Measurements from ENCODE around the gene RALGDS. TPM values are rescaled to one million over a fixed set of nuclear protein-coding genes. Genes with fewer than 3 reads are reported as not detected.

Gene RALGDS
- total RNA-seq, 1 experiment from 2014 or later = 29.8 TPM

GRCh38 chr9:133122935-133123611 lies 2.0 kb upstream of the RALGDS start:
- in situ Hi-C loops (cut with HindIII; ENCODE audit: low sequenced_read_pairs) = no loop called here
- DNase-seq (ENCODE audit: low spot score) = no peak

DNA sequence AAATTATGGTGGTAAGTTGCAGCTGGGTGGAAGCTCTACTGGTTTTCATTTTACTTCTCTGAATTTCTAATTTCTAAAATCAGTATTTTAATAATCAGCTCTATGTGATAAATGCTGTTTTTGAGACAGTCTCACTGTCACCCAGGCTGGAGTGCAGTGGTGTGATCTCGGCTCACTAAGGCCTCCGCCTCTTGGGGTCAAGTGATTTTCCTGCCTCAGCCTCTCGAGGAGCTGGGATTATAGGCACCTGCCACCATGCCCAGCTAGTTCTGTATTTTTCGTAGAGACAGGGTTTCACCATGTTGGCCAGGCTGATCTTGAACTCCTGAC lies 1.5 kb upstream of the RALGDS start:
- in situ Hi-C loops (cut with HindIII; ENCODE audit: low sequenced_read_pairs) = no loop called here
- DNase-seq (ENCODE audit: low spot score) = no peak

GRCh38 chr9:133121915-133122550 lies 993 bp upstream of the RALGDS start:
- in situ Hi-C loops (cut with HindIII; ENCODE audit: low sequenced_read_pairs) = no loop called here

DNA sequence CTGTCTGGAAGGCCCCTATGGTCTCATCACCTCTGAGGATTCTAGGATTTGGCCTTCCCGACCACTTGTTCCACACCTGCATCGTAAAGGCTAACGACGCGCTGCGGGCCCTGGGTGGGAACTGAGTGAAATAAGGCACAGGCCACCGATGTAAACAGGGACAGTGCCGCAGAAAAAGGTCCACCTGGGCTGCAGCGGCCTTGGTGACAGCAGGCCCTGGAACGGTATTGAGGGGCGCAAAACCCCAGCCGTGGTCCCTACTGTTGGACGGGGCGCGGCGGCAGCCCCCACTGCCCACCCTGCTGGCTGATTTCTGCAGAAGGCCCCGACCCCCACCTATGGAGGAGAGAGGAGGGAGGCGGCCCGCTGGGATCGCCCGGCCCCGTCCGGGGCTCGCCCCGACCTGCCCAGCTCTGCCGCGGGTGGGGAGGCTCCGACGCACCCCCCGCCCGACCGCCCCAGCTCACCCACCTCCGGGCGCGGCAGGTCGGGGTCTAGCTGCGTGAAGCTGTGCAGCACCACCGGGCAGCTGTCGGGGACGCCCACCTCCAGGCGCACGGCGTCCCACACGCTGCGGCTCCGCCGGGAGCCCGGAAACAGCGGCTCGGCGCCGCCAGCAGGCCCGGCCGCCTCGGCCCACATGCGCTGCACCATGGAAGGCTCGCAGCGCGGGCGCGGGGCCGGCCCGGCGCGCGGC lies 391 bp downstream of the RALGDS start:
- DNase-seq (ENCODE audit: low spot score) = peak; percentile 40
- in situ Hi-C loops (cut with HindIII; ENCODE audit: low sequenced_read_pairs) = no loop called here

More at GRCh38 chr9:133121915-133122550, 993 bp upstream of the RALGDS start:
- no peak for DNase-seq (ENCODE audit: low spot score)

DNA sequence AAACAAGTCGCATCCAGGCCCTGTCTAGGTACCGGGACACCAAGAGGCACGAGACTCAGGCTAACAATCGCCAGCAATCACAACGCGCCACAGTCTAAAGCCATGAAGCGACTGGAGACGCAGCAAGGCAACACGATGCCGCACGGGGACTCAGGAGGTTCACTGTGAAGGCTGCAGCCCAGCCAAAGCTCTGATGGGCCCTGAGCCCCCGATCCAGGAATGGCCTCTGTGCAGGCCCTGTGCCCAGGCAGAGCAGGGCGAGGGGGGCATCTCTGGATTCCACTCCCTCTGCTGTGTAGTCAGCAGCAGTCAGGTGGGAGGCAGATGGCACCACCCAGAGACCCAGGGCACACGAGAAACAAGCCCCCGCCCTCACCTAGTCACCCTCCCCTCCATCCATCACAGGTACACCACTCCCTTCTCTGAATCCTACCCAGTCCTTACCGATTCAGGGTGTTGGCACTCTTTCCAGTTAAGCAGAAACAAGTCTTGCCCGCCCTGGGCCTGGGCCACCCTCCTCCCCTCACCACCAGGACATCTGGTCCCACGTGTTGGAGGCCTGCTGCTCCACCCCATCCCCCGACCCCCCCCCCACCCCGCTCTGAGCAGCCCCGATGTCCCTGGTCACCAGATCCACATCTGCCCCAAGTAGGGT lies 1.1 kb downstream of the RALGDS start:
- peak; percentile 58 for DNase-seq (ENCODE audit: low spot score)

DNA sequence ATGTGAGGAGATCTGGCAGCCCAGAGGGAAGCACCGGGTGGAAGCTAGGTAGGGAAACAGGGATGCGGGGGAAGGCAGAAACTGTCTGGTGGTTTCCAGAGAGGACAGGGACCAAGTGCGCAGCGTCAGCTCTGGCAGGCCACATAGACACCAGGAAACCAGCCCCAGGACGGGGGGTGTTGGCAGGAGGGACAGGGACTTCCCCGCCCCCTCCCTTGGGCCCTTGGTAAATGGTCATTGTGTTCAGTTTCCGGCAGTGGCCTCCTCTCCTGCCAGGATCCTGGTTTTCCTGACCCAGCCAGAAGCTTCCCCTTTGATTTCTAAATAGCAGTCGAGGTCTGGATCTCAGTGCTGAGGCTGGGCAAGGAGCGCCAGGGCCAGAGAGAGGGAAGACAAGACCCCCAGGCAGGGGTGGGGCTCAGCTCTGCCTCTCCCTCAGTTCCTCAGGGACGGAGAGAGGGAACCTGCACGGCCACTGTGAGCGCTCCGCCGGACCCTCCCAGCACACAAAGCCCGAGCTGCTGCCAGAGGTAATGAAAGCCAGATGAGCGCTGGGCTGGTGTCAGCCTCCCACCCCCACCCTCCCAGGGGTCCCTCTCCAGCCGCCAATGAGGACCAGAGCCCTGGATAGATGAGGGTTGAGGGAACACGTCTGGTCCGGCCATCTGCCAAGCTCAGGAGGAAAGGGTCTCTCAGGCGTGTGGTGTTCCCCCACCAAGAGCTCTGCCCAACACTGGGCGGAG lies 1.8 kb downstream of the RALGDS start:
- DNase-seq (ENCODE audit: low spot score) = peak; percentile 53
- in situ Hi-C loops (cut with HindIII; ENCODE audit: low sequenced_read_pairs) = no loop called here

More for the DNA sequence above, 1.1 kb downstream of the RALGDS start:
- in situ Hi-C loops (cut with HindIII; ENCODE audit: low sequenced_read_pairs) = no loop called here

GRCh38 chr9:133118568-133118967 lies 2.5 kb downstream of the RALGDS start:
- DNase-seq (ENCODE audit: low spot score) = peak; percentile 22
- in situ Hi-C loops (cut with HindIII; ENCODE audit: low sequenced_read_pairs) = no loop called here

DNA sequence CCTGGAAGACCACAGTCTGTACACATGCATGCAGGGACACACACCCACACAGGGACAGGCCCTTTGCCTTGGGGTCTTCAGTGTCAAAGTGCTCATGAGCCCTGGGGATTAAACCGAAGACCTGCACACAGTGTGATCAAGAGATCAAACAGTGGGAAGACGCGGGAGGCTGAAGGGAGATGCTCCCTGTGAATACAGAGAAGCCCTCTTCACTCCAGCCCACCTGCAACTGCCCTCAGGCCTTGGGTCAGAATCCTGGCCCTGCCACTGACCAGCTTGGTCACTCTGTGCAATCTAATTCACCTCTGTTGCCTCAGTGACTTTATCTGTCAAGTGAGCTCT lies 2.9 kb downstream of the RALGDS start:
- in situ Hi-C loops (cut with HindIII; ENCODE audit: low sequenced_read_pairs) = no loop called here
- no peak for DNase-seq (ENCODE audit: low spot score)

DNA sequence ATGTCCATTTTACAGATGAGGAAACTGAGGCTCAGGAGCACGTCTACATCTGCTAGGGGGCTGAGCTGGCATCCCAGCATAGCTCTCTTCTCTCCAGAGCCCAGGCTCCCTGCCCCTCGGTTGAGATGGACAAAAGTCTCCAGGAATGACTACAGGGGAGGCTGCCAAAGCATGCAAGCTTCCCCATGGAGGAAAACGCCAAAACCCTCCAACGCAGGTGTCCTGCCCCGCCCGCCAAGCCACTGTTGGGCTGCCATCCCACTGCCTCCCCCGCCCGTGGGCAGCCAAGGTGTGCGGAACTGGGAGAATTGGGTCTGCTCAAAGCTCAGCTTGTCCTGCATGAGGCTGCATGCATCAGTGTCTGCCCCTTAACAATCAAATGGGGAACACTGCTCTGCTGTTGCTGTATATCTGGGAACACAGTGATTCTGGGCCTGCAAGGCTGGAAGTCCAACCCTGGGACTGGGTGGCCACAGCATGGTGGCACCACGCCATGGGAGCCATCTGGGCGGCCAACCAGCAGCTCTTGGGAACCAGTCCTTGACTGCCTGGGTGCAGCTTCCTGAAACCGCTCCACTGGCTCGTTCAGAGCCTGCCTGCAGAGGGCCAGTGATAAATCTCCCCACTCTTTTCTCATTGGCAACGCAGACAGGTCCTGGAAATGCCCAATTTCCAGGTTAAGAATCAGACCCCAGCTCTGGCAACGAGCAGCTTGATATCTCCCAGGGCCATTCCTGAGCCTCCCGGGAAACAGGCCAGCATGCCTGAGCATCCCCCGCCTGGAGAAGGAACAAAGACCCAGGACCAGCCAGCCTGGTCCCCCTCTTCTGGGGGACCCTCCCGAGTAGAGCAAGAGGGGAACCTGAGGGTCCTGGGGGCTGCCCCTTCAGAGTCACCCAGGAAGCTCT lies 3.5 kb downstream of the RALGDS start:
- peak; percentile 85 for DNase-seq (ENCODE audit: low spot score)

GRCh38 chr9:133116346-133117231 lies 4.5 kb downstream of the RALGDS start:
- peak; percentile 81 for DNase-seq (ENCODE audit: low spot score)
- in situ Hi-C loops (cut with HindIII; ENCODE audit: low sequenced_read_pairs) = no loop called here

More for the DNA sequence above, 3.5 kb downstream of the RALGDS start:
- in situ Hi-C loops (cut with HindIII; ENCODE audit: low sequenced_read_pairs) = no loop called here

DNA sequence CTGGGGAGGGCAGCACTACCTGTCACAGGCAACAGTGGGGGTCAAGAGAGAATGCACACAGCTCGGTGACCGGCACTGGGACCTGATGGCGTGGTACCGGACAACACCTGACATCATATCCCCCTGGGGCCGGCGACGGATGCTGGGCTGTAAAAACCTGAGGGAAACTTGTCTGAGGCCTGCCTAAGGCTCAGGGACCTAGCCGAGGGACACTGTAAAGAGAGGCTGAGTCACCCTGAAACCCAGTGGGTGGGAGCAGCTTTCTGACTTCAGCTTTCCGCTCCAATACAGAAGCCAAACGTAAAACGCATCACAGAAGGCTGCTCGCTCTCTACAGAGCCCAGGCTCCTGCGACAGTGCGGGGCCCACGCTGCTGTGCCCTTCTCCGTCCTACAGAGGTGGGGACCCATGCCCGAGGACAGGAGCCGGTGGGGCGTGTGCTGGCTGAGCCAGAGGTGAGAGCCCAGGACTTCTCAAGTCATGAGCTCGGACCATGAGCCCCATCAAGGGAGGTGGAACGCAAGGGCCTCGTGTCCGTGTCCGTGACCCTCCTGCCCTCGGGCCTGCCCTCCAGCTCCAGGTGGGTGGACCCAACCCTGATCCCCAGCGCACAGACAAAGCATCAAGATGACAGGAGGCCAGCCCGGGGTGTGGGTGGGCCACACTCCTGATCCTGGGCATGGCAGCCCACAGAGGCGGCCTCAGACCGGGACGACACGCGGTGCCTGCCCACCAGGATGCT lies 5.3 kb downstream of the RALGDS start:
- DNase-seq (ENCODE audit: low spot score) = peak; percentile 58
- in situ Hi-C loops (cut with HindIII; ENCODE audit: low sequenced_read_pairs) = no loop called here

GRCh38 chr9:133114886-133115603 lies 6.0 kb downstream of the RALGDS start:
- in situ Hi-C loops (cut with HindIII; ENCODE audit: low sequenced_read_pairs) = no loop called here
- peak; percentile 34 for DNase-seq (ENCODE audit: low spot score)

GRCh38 chr9:133113949-133114885 lies 6.8 kb downstream of the RALGDS start:
- peak; percentile 46 for DNase-seq (ENCODE audit: low spot score)
- in situ Hi-C loops (cut with HindIII; ENCODE audit: low sequenced_read_pairs) = no loop called here

DNA sequence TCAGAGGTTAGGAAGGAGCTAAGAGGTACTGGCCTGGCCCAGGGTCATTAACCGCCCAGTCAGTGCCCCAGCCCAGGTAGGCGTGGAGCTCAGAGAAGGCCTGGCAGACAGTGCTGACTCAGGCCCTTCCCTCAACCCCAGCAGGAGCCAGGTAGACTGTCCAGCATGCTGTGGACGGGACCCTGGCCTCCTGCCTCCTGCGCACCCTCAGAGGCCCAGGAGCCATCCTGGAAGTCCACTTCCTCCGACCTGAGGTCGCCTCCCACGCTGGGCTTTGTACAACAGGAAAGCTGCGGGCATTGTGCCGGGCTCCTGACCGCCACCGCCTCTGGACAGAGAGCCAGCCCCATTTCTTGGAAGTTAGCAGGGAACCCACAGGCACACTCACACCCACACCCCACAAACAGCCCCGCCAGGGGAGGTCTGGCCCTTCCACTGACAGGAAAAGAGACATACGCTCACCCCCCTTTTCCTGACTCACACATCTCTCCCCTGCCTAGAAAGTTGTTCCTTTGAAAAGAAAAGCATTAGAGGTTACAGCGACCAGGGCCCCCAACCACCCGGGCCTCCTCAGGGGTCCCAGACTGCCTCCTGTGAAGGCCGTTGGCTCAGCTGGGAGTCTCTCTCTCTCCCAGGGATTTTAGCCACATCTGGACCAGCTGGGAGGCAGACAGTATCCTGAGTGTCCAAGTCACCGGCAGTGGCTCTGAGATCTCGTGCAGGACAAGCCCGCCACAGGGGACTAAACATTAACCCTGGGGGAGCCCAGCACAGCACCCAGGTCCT lies 7.7 kb downstream of the RALGDS start:
- DNase-seq (ENCODE audit: low spot score) = no peak

GRCh38 chr9:133112663-133113026 lies 8.4 kb downstream of the RALGDS start:
- in situ Hi-C loops (cut with HindIII; ENCODE audit: low sequenced_read_pairs) = no loop called here
- no peak for DNase-seq (ENCODE audit: low spot score)

More for the DNA sequence above, 7.7 kb downstream of the RALGDS start:
- in situ Hi-C loops (cut with HindIII; ENCODE audit: low sequenced_read_pairs) = no loop called here
